Measurements from ENCODE around the gene ANKMY2. TPM values are rescaled to one million over a fixed set of nuclear protein-coding genes. Genes with fewer than 3 reads are reported as not detected.
"Not testable (repeated sequence)": the region's sequence is repeated elsewhere in the genome, so short reads cannot be mapped to it uniquely, and the experiment has no call there.

ANKMY2 gene
- total RNA-seq, 2 donors from 2014 or later, result 8.6 to 12.5 TPM

- H3K9me3 ChIP-seq, result no peaks in the 10 kb centered on the region
- H3K36me3 ChIP-seq (replicated peaks in 1 of 2; ENCODE audit: insufficient read depth in 1 of 2, low read depth in 2 of 2), result no peaks in the 10 kb centered on the region
- intact Hi-C loops (cut with DNase I), result no loop called here
- TF ChIP-seq POLR2A (IDR thresholded peaks at IDR 0.05), result no peak
- no peak for TF ChIP-seq CTCF (IDR thresholded peaks at IDR 0.05)
- DNase-seq (no peak), ATAC-seq (peak; percentile 84)
- peaks cover 23% of the 10 kb centered on the region for H3K4me1 ChIP-seq
- H3K27me3 ChIP-seq, result no peaks in the 10 kb centered on the region
- WGBS, 2 donors, result 64 to 66% methylated on average over 5 of the region's 5 CpGs
- peak overlapping the region in 1 of 4 donors; percentile 28 for H3K27ac ChIP-seq
- no peak overlapping the region for H3K4me3 ChIP-seq
Observed at GRCh38 chr7:16660702-16661464, 15.3 kb upstream of the ANKMY2 start.

- DNase-seq; H3K4me3 ChIP-seq; intact Hi-C loops (cut with DNase I); H3K36me3 ChIP-seq (replicated peaks in 1 of 2; ENCODE audit: insufficient read depth in 1 of 2, low read depth in 2 of 2); H3K9me3 ChIP-seq; ATAC-seq; H3K27ac ChIP-seq; H3K27me3 ChIP-seq: not testable (repeated sequence)
- 82 to 88% methylated on average over 8 of the region's 8 CpGs for WGBS, 2 donors
- H3K4me1 ChIP-seq, result peaks cover 23% of the 10 kb centered on the region
Observed at GRCh38 chr7:16659854-16660497, 14.4 kb upstream of the ANKMY2 start.

DNA sequence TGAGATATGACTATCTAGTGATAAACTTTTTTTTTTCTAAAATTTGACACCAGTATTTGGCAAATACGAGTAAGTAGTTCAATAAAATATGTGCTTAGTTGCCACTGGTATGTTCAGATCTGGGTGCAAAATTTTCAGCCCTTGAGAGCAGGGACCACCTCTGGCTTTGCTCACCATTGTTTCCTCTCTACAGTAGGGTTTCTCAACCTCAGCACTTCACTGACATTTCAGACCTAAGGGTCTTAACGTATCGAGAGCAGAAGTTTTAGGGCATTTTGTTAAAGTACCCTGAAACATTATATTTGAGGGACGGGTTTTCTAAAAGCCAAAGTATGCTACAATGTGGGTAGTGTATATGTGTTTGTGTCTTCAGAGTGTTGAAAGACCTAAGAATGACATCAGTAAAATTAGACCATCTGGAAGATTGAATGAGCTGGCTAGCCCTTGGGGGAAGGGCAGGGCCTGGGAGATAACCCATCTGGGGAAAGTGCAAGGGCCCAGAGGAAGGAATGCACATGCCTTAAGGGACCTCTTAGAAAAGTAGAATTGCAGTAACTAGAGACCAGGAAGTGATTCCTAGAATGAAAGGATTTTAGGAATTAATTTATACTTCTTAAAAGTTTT lies 12.2 kb upstream of the ANKMY2 start:
- WGBS, 2 donors, result 67 to 77% methylated on average over 4 of the region's 4 CpGs
- H3K4me1 ChIP-seq, result peaks cover 26% of the 10 kb centered on the region
- no peak overlapping the region for H3K27ac ChIP-seq
- ATAC-seq (peak; percentile 78), DNase-seq (peak; percentile 29 to 62 (median 44))
- intact Hi-C loops (cut with DNase I), result no loop called here
- H3K27me3 ChIP-seq, result no peaks in the 10 kb centered on the region
- TF ChIP-seq CTCF (IDR thresholded peaks at IDR 0.05) (peak in 3 of 7 experiments; percentile 14 to 20 (median 19)), POLR2A (IDR thresholded peaks at IDR 0.05) (no peak)
- H3K4me3 ChIP-seq, result no peak overlapping the region
- H3K36me3 ChIP-seq (replicated peaks in 1 of 2; ENCODE audit: insufficient read depth in 1 of 2, low read depth in 2 of 2), result no peaks in the 10 kb centered on the region
- H3K9me3 ChIP-seq, result no peaks in the 10 kb centered on the region

- TF ChIP-seq POLR2A (IDR thresholded peaks at IDR 0.05) (no peak), CTCF (IDR thresholded peaks at IDR 0.05) (no peak)
- no peak overlapping the region for H3K27ac ChIP-seq
- DNase-seq (no peak), ATAC-seq (no peak)
- H3K4me3 ChIP-seq, result no peak overlapping the region
- peaks cover 27% of the 10 kb centered on the region for H3K4me1 ChIP-seq
- no peaks in the 10 kb centered on the region for H3K27me3 ChIP-seq
- no peaks in the 10 kb centered on the region for H3K9me3 ChIP-seq
- intact Hi-C loops (cut with DNase I), result no loop called here
- 64 to 70% methylated on average over 1 of the region's 1 CpG for WGBS, 2 donors
- no peaks in the 10 kb centered on the region for H3K36me3 ChIP-seq (replicated peaks in 1 of 2; ENCODE audit: insufficient read depth in 1 of 2, low read depth in 2 of 2)
Observed at GRCh38 chr7:16656141-16656540, 10.6 kb upstream of the ANKMY2 start.

GRCh38 chr7:16655394-16655793 lies 9.8 kb upstream of the ANKMY2 start:
- DNase-seq (no peak), ATAC-seq (no peak)
- peaks cover 24% of the 10 kb centered on the region for H3K4me1 ChIP-seq
- no peak overlapping the region for H3K4me3 ChIP-seq
- no peak for TF ChIP-seq CTCF (IDR thresholded peaks at IDR 0.05)
- no peak for TF ChIP-seq POLR2A (IDR thresholded peaks at IDR 0.05)
- H3K9me3 ChIP-seq, result no peaks in the 10 kb centered on the region
- intact Hi-C loops (cut with DNase I), result no loop called here
- no peaks in the 10 kb centered on the region for H3K36me3 ChIP-seq (replicated peaks in 1 of 2; ENCODE audit: insufficient read depth in 1 of 2, low read depth in 2 of 2)
- H3K27ac ChIP-seq, result no peak overlapping the region
- no peaks in the 10 kb centered on the region for H3K27me3 ChIP-seq
